ENCODE results near the gene ADAMTSL1.

ADAMTSL1 gene

DNA sequence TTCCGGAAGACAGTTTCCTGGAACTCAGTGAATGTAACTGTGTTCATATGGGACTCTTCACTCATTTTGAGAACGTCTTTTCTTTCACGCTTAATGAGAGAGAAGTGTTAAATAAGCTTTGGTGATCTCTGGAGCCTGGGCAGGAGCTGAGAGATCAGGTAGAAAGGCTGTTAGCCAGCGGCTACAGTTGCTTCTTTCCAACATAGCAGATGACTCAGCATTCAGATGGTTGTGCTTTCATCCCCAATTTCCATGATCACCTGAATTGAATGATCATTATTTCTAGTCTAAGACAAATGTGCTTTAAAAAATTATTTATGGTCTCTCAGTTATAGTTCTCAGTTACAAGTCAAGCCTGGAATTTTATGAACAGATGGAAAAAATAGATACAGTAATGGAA, 234.5 kb downstream of the ADAMTSL1 start:
- Histone ChIP-seq H3K4me3 (ENCODE audit: low read length) (no peak overlapping the region), H3K4me2 (ENCODE audit: low read length) (no peak overlapping the region), H3K9me3 (replicated peaks; ENCODE audit: low read length) (no peaks in the 10 kb centered on the region), H3K27me3 (ENCODE audit: control insufficient read depth, insufficient read depth, low read length) (no peaks in the 10 kb centered on the region), H3K9ac (ENCODE audit: low read depth, low read length) (no peak overlapping the region), H3K4me1 (ENCODE audit: control insufficient read depth, insufficient read depth, low read length) (no peaks in the 10 kb centered on the region), H3K36me3 (ENCODE audit: insufficient read depth, low read length) (peaks cover 40% of the 10 kb centered on the region)

DNA sequence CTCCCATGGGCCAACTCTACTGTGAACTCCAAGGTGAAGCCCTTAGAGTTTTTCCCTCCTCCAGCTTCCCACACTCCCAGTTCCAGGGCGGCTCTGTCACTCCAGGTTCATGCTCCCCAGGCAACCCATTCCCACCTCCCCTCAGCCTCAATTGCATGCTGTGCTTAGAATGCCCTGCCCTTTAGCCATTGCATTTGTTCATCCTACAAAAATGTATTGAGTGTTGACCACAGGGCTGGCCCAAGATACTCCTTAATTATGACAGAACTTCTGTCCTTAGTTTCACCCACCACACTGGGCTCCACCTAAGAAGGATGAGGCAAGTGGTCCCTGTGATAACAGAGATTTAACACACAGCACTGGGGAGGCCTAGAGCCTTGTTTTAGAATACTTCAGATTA, 236.1 kb downstream of the ADAMTSL1 start:
- Histone ChIP-seq H3K36me3 (ENCODE audit: insufficient read depth, low read length) (peaks cover 27% of the 10 kb centered on the region), H3K9me3 (replicated peaks; ENCODE audit: low read length) (no peaks in the 10 kb centered on the region), H3K4me2 (ENCODE audit: low read length) (no peak overlapping the region), H3K4me1 (ENCODE audit: control insufficient read depth, insufficient read depth, low read length) (no peaks in the 10 kb centered on the region), H3K27me3 (ENCODE audit: control insufficient read depth, insufficient read depth, low read length) (no peaks in the 10 kb centered on the region), H3K4me3 (ENCODE audit: low read length) (no peak overlapping the region), H3K9ac (ENCODE audit: low read depth, low read length) (no peak overlapping the region)

DNA sequence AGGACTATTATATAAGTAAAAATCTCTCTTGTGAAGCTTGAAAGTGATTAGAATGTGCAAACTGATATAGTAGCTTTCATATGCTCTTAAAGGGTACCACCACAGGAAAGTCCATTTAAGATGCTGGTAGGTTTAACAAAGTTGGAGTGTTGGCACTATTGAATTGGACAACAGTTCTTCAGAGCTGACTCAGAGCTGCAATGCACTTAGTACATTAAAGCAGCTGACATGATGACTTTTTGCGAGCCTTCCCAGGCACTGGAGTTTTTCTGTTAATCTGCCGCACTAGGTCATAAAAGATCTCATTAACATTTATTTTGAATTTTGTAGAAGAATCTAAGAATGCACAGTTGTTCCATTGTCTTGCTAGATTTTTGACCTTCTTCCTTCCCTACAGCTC, 243.8 kb downstream of the ADAMTSL1 start:
- Histone ChIP-seq H3K4me2 (ENCODE audit: low read length) (no peak overlapping the region), H3K4me3 (ENCODE audit: low read length) (no peak overlapping the region), H3K27me3 (ENCODE audit: control insufficient read depth, insufficient read depth, low read length) (no peaks in the 10 kb centered on the region), H3K36me3 (ENCODE audit: insufficient read depth, low read length) (peaks cover 21% of the 10 kb centered on the region), H3K9me3 (replicated peaks; ENCODE audit: low read length) (no peaks in the 10 kb centered on the region), H3K9ac (ENCODE audit: low read depth, low read length) (no peak overlapping the region), H3K4me1 (ENCODE audit: control insufficient read depth, insufficient read depth, low read length) (peaks cover 12% of the 10 kb centered on the region)

DNA sequence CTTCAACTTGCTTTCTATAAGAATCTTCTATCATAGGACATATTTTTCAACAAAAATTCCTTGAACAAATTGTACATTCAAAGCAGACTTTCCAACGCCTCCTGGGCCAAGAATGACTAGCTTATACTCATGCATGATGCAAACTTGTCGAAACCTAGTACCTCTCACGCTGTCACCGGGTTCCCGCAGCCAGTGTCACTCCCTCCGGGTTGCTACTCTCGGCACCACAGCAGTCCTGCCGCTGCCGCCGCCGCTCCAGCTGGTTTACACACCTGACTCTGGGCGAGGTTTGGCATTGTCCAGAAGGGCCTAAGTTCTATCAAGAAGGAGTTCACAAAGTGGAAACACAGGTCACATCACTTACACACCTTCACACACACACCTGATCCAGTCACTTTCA, 244.4 kb downstream of the ADAMTSL1 start:
- no peak overlapping the region for H3K9ac ChIP-seq (ENCODE audit: low read depth, low read length)
- H3K27me3 ChIP-seq (ENCODE audit: control insufficient read depth, insufficient read depth, low read length), result no peaks in the 10 kb centered on the region
- H3K4me1 ChIP-seq (ENCODE audit: control insufficient read depth, insufficient read depth, low read length), result peaks cover 15% of the 10 kb centered on the region
- H3K4me2 ChIP-seq (ENCODE audit: low read length), result no peak overlapping the region
- H3K4me3 ChIP-seq (ENCODE audit: low read length), result no peak overlapping the region
- H3K36me3 ChIP-seq (ENCODE audit: insufficient read depth, low read length), result peaks cover 27% of the 10 kb centered on the region
- H3K9me3 ChIP-seq (replicated peaks; ENCODE audit: low read length), result no peaks in the 10 kb centered on the region

DNA sequence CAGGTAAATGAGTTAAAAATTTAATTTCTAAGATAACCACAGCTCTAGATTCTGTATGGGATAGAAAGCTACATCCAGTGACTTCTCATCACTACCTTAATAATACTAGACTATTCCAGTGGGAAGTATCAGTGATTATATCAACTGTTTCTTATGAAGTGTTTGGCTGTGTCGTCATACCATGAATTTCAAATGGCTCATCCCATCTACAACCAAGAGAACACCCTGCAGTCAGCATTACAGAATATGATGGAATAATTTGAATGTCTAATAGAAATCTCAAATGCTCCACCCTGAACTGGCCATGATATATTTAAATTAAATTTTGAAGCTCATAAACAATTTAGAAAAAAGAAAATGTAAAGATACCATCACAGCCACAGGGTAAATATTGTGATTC, 245.0 kb downstream of the ADAMTSL1 start:
- peaks cover 18% of the 10 kb centered on the region for H3K4me1 ChIP-seq (ENCODE audit: control insufficient read depth, insufficient read depth, low read length)
- H3K36me3 ChIP-seq (ENCODE audit: insufficient read depth, low read length), result peaks cover 33% of the 10 kb centered on the region
- no peaks in the 10 kb centered on the region for H3K27me3 ChIP-seq (ENCODE audit: control insufficient read depth, insufficient read depth, low read length)
- H3K9me3 ChIP-seq (replicated peaks; ENCODE audit: low read length), result no peaks in the 10 kb centered on the region
- no peak overlapping the region for H3K4me2 ChIP-seq (ENCODE audit: low read length)
- H3K9ac ChIP-seq (ENCODE audit: low read depth, low read length), result no peak overlapping the region
- no peak overlapping the region for H3K4me3 ChIP-seq (ENCODE audit: low read length)

DNA sequence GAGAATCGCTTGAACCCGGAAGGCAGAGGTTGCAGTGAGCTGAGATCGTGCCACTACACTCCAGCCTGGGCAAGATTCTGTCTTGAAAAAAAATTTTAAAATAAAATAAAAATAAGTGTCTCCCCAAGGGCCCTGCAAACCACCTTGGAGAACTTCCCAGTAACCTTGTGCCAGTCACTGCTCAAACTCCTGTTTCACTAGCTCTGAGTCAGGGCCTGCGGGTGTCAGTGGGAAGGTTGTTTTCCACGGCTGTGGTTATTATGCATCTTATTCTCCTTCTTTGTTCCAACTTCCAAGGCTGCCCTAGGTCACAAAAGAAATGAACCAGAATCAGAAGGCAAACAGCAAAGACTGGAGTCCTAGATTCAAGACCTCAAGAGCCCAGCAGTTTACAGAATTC, 246.7 kb downstream of the ADAMTSL1 start:
- Histone ChIP-seq H3K27me3 (ENCODE audit: control insufficient read depth, insufficient read depth, low read length) (no peaks in the 10 kb centered on the region), H3K9ac (ENCODE audit: low read depth, low read length) (no peak overlapping the region), H3K9me3 (replicated peaks; ENCODE audit: low read length) (no peaks in the 10 kb centered on the region), H3K4me3 (ENCODE audit: low read length) (no peak overlapping the region), H3K4me1 (ENCODE audit: control insufficient read depth, insufficient read depth, low read length) (peaks cover 18% of the 10 kb centered on the region), H3K4me2 (ENCODE audit: low read length) (no peak overlapping the region), H3K36me3 (ENCODE audit: insufficient read depth, low read length) (peaks cover 34% of the 10 kb centered on the region)

DNA sequence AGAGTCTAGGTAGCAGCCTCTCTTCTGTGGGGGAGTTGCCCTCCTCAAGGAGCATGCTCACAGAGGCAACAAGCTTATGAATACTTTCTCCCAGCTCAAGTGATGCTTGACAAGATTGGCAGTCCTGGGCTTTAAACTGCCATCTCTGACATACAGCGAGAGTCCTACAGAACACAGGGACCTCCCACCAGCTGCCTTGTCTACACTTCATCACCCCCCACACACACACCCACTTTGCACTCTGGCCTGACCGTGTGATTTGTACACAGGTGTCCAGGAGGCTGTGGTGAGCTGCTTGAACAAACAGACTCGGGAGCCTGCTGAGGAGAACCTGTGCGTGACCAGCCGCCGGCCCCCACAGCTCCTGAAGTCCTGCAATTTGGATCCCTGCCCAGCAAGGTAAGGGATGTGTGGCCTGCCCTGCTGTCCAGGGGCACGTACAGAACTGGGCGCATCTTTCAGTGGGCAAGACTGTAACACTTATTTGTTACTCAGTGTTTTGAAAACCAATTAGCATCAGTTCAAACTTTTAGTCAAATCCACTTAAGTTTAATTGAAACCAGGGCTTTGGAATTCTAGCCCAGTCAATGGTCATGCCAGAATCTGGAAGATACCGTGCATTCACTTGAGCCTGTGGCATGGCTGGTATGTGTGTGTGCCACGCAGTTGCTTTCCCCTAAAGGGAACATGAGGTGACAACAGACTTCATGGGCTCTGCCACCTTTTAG, 247.5 kb downstream of the ADAMTSL1 start:
- H3K9me3 ChIP-seq (replicated peaks; ENCODE audit: low read length), result no peaks in the 10 kb centered on the region
- H3K4me2 ChIP-seq (ENCODE audit: low read length), result no peak overlapping the region
- no peak overlapping the region for H3K4me3 ChIP-seq (ENCODE audit: low read length)
- H3K9ac ChIP-seq (ENCODE audit: low read depth, low read length), result no peak overlapping the region
- H3K27me3 ChIP-seq (ENCODE audit: control insufficient read depth, insufficient read depth, low read length), result no peaks in the 10 kb centered on the region
- H3K4me1 ChIP-seq (ENCODE audit: control insufficient read depth, insufficient read depth, low read length), result peaks cover 18% of the 10 kb centered on the region
- peaks cover 34% of the 10 kb centered on the region for H3K36me3 ChIP-seq (ENCODE audit: insufficient read depth, low read length)

DNA sequence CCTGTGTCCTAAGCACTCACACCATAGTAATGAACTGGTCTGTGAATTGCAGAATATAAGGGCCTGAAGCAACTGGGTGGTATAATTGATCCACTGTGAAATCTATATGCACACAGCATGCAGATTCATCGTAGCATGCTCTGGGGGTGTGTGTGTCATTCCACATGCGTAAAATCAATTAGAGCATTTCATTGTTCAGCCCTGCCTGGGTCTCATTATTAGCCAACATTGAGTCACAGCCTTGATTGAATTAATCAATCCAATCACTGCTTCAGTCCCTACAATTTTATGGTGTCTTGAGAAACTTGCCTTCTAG, 248.0 kb downstream of the ADAMTSL1 start:
- H3K27me3 ChIP-seq (ENCODE audit: control insufficient read depth, insufficient read depth, low read length), result no peaks in the 10 kb centered on the region
- no peak overlapping the region for H3K9ac ChIP-seq (ENCODE audit: low read depth, low read length)
- no peaks in the 10 kb centered on the region for H3K9me3 ChIP-seq (replicated peaks; ENCODE audit: low read length)
- H3K36me3 ChIP-seq (ENCODE audit: insufficient read depth, low read length), result peaks cover 34% of the 10 kb centered on the region
- peaks cover 18% of the 10 kb centered on the region for H3K4me1 ChIP-seq (ENCODE audit: control insufficient read depth, insufficient read depth, low read length)
- no peak overlapping the region for H3K4me3 ChIP-seq (ENCODE audit: low read length)
- no peak overlapping the region for H3K4me2 ChIP-seq (ENCODE audit: low read length)

DNA sequence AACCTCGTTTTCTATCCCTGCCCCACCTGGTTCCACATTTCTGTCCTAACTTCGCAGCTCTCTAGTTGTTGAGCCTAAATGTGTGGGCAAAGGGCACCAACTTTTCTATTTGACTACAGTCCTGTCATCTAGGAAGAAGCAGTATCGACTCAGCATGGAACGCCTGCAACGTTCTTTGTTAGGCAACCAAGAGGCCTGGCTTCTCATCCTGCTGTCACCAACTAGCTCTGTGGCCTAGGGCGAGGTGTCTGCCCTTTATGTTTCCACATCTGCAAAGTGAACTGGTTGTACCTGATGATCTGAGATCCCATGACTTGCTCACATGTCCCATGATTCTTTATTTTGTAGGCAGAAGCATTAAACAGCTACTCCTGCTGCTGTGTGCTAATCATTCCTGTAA, 248.9 kb downstream of the ADAMTSL1 start:
- no peaks in the 10 kb centered on the region for H3K27me3 ChIP-seq (ENCODE audit: control insufficient read depth, insufficient read depth, low read length)
- H3K4me3 ChIP-seq (ENCODE audit: low read length), result no peak overlapping the region
- H3K4me1 ChIP-seq (ENCODE audit: control insufficient read depth, insufficient read depth, low read length), result peaks cover 18% of the 10 kb centered on the region
- H3K36me3 ChIP-seq (ENCODE audit: insufficient read depth, low read length), result peaks cover 34% of the 10 kb centered on the region
- H3K9ac ChIP-seq (ENCODE audit: low read depth, low read length), result no peak overlapping the region
- no peaks in the 10 kb centered on the region for H3K9me3 ChIP-seq (replicated peaks; ENCODE audit: low read length)
- no peak overlapping the region for H3K4me2 ChIP-seq (ENCODE audit: low read length)

DNA sequence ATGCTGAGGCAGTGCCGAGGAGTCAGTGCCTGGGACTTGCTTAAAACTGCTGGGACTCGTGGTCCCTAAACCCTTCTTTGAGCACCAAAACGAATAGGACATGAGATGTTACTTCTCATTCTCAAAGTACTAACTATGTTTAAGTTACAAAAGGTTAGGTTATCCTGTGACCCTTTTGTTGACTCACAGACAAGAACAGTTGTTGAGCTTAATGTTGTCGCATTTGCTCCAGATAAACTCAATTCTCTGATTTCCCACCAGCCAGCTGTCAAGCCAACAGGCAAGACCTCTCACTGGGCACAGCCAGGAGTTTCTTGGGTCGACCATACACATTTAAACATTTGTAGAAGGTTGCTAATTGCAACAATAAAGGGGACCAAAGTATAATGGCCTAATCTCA, 249.4 kb downstream of the ADAMTSL1 start:
- no peaks in the 10 kb centered on the region for H3K27me3 ChIP-seq (ENCODE audit: control insufficient read depth, insufficient read depth, low read length)
- H3K4me1 ChIP-seq (ENCODE audit: control insufficient read depth, insufficient read depth, low read length), result peaks cover 18% of the 10 kb centered on the region
- H3K36me3 ChIP-seq (ENCODE audit: insufficient read depth, low read length), result peaks cover 35% of the 10 kb centered on the region
- no peak overlapping the region for H3K4me3 ChIP-seq (ENCODE audit: low read length)
- no peak overlapping the region for H3K9ac ChIP-seq (ENCODE audit: low read depth, low read length)
- H3K4me2 ChIP-seq (ENCODE audit: low read length), result no peak overlapping the region
- H3K9me3 ChIP-seq (replicated peaks; ENCODE audit: low read length), result no peaks in the 10 kb centered on the region

DNA sequence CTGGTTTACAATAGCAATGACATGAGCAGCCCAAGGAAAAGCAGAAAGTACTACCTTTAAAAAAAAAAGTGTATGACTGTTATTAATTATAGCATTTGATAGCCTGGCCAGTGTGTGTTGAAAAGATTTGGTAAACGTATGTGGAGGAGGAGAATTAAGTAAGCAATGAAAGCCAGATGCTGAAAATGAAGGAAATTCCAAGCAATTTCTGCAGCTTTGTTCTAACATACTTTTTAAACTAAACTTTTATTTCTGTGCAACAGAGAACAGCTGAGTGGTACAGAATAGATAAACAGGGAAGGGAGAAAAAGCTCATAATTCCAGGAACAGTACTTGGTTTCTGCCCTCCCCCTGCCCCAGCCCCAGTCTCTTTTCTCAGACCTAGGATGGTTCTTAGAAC, 252.6 kb downstream of the ADAMTSL1 start:
- H3K36me3 ChIP-seq (ENCODE audit: insufficient read depth, low read length), result peaks cover 49% of the 10 kb centered on the region
- H3K4me1 ChIP-seq (ENCODE audit: control insufficient read depth, insufficient read depth, low read length), result peaks cover 6% of the 10 kb centered on the region

DNA sequence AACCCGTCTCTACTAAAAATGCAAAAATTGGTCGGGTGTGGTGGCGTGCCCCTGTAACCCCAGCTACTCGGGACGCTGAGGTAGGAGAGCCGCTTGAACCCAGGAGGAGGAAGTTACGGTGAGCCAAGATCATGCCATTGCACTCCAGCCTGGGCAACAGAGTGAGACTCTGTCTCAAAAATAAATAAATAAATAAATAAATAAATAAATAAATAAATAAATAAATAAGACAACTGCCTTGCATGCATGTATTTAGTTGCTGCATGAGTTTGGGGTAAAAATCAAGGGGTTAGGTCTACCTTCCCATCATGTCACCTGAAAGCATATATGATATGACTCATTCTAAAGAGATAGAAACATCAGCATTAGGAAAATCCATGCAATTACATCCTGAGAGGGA, 254.0 kb downstream of the ADAMTSL1 start:
- peaks cover 43% of the 10 kb centered on the region for H3K36me3 ChIP-seq (ENCODE audit: insufficient read depth, low read length)
- no peaks in the 10 kb centered on the region for H3K9me3 ChIP-seq (replicated peaks; ENCODE audit: low read length)
- H3K4me3 ChIP-seq (ENCODE audit: low read length), result no peak overlapping the region
- no peak overlapping the region for H3K4me2 ChIP-seq (ENCODE audit: low read length)
- H3K4me1 ChIP-seq (ENCODE audit: control insufficient read depth, insufficient read depth, low read length), result peaks cover 6% of the 10 kb centered on the region
- H3K9ac ChIP-seq (ENCODE audit: low read depth, low read length), result no peak overlapping the region
- H3K27me3 ChIP-seq (ENCODE audit: control insufficient read depth, insufficient read depth, low read length), result no peaks in the 10 kb centered on the region

More for the DNA sequence above, 252.6 kb downstream of the ADAMTSL1 start:
- no peak overlapping the region for H3K4me2 ChIP-seq (ENCODE audit: low read length)
- no peaks in the 10 kb centered on the region for H3K27me3 ChIP-seq (ENCODE audit: control insufficient read depth, insufficient read depth, low read length)
- no peak overlapping the region for H3K4me3 ChIP-seq (ENCODE audit: low read length)
- H3K9ac ChIP-seq (ENCODE audit: low read depth, low read length), result no peak overlapping the region
- H3K9me3 ChIP-seq (replicated peaks; ENCODE audit: low read length), result no peaks in the 10 kb centered on the region
